ENCODE data around the gene GRPEL2.

The GRPEL2 gene

GRCh38 chr5:149345147-149345891 lies at the start of gene GRPEL2:
Gene GRPEL2 (plus strand): TSS chr5:149345499. CDS start chr5:149345540, 41 bp downstream.
- Histone ChIP-seq H3K27ac (ENCODE audit: low read depth, low read length) (peak within 1 kb of the TSS; percentile 51), H2AFZ (ENCODE audit: low read length, unreplicated experiment) (peak within 1 kb of the TSS; percentile 95), H3K4me3 (ENCODE audit: low read depth, low read length) (peak within 1 kb of the TSS; percentile 93), H3K4me1 (ENCODE audit: control insufficient read depth, insufficient read depth, low read length, unreplicated experiment) (peaks cover 13% of the 10 kb centered on the region), H3K36me3 (ENCODE audit: insufficient read depth, low read length) (peaks cover 13% of the 10 kb centered on the region), H3K27me3 (ENCODE audit: insufficient read depth, low read length) (no peaks in the 10 kb centered on the region), H3K79me2 (ENCODE audit: control insufficient read depth, insufficient read depth, low read length, unreplicated experiment) (peaks cover 30% of the 10 kb centered on the region)

GRCh38 chr5:149297340-149298025 lies 47.8 kb upstream of the GRPEL2 start:
- H2AFZ ChIP-seq (ENCODE audit: low read length, unreplicated experiment), result no peak overlapping the region
- no peak overlapping the region for H3K4me3 ChIP-seq (ENCODE audit: low read depth, low read length)
- H3K36me3 ChIP-seq (ENCODE audit: insufficient read depth, low read length), result no peaks in the 10 kb centered on the region
- no peak overlapping the region for H3K27ac ChIP-seq (ENCODE audit: low read depth, low read length)
- no peaks in the 10 kb centered on the region for H3K4me1 ChIP-seq (ENCODE audit: control insufficient read depth, insufficient read depth, low read length, unreplicated experiment)
- no peaks in the 10 kb centered on the region for H3K27me3 ChIP-seq (ENCODE audit: insufficient read depth, low read length)
- no peaks in the 10 kb centered on the region for H3K79me2 ChIP-seq (ENCODE audit: control insufficient read depth, insufficient read depth, low read length, unreplicated experiment)

GRCh38 chr5:149298163-149298562 lies 47.1 kb upstream of the GRPEL2 start:
- no peak overlapping the region for H2AFZ ChIP-seq (ENCODE audit: low read length, unreplicated experiment)
- H3K4me1 ChIP-seq (ENCODE audit: control insufficient read depth, insufficient read depth, low read length, unreplicated experiment), result no peaks in the 10 kb centered on the region
- no peak overlapping the region for H3K27ac ChIP-seq (ENCODE audit: low read depth, low read length)
- H3K27me3 ChIP-seq (ENCODE audit: insufficient read depth, low read length), result no peaks in the 10 kb centered on the region
- H3K36me3 ChIP-seq (ENCODE audit: insufficient read depth, low read length), result no peaks in the 10 kb centered on the region
- no peak overlapping the region for H3K4me3 ChIP-seq (ENCODE audit: low read depth, low read length)
- no peaks in the 10 kb centered on the region for H3K79me2 ChIP-seq (ENCODE audit: control insufficient read depth, insufficient read depth, low read length, unreplicated experiment)

DNA sequence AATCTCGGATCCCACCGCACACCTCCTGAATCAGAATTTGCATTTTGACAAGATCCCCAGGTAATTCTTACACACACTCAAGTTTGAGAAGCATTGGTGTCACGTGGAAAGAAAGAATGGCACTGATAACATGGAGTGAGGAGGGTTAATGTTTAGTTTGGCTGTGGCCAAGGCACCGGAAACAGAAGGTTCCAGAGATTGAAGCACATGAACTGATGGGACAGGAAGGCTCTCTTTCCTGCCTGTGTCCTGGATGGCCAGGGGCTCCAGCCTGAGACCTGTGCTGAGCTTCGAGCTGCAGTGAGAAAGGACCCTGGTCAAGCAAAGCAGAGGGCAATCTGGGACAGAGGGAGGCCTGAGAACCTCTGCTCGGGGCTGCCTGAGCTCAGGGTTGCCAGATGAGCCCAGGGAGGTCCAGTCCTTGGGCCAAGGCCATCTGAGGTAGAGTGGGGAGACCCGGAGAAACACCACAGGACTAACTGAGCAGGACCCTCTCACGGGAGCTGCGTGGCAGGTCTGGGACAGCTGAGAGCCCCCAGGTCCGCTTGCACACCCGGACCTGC lies 46.4 kb upstream of the GRPEL2 start:
- H2AFZ ChIP-seq (ENCODE audit: low read length, unreplicated experiment), result no peak overlapping the region
- H3K27ac ChIP-seq (ENCODE audit: low read depth, low read length), result no peak overlapping the region
- H3K27me3 ChIP-seq (ENCODE audit: insufficient read depth, low read length), result no peaks in the 10 kb centered on the region
- no peaks in the 10 kb centered on the region for H3K36me3 ChIP-seq (ENCODE audit: insufficient read depth, low read length)
- H3K4me1 ChIP-seq (ENCODE audit: control insufficient read depth, insufficient read depth, low read length, unreplicated experiment), result no peaks in the 10 kb centered on the region
- no peaks in the 10 kb centered on the region for H3K79me2 ChIP-seq (ENCODE audit: control insufficient read depth, insufficient read depth, low read length, unreplicated experiment)
- H3K4me3 ChIP-seq (ENCODE audit: low read depth, low read length), result no peak overlapping the region

DNA sequence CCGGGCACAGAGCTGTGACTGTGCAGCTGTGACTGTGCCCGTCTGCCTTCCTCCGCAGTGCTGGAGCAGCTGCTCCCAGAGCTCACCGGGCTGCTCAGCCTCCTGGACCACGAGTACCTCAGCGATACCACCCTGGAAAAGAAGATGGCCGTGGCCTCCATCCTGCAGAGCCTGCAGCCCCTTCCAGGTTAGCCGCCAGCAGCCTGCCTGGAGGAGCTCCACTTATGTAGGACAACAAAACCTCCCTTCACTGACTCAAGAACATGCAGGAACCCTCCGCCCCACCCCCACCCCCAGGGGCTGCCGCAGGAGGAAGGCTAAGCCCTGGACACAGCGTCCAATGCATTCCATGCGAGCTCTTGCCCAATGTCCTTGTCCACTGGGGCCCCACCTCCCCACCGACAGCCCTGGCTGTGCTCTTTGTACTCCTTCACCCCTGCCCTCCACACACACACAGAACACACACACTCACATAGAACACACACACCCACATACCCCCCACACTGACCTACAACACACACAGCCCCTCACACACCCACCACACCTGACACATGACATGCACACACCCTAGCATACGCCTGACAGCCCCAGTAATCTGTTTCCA lies 45.7 kb upstream of the GRPEL2 start:
- Histone ChIP-seq H3K4me3 (ENCODE audit: low read depth, low read length) (no peak overlapping the region), H2AFZ (ENCODE audit: low read length, unreplicated experiment) (no peak overlapping the region), H3K4me1 (ENCODE audit: control insufficient read depth, insufficient read depth, low read length, unreplicated experiment) (no peaks in the 10 kb centered on the region), H3K79me2 (ENCODE audit: control insufficient read depth, insufficient read depth, low read length, unreplicated experiment) (no peaks in the 10 kb centered on the region), H3K27ac (ENCODE audit: low read depth, low read length) (no peak overlapping the region), H3K36me3 (ENCODE audit: insufficient read depth, low read length) (no peaks in the 10 kb centered on the region), H3K27me3 (ENCODE audit: insufficient read depth, low read length) (no peaks in the 10 kb centered on the region)

DNA sequence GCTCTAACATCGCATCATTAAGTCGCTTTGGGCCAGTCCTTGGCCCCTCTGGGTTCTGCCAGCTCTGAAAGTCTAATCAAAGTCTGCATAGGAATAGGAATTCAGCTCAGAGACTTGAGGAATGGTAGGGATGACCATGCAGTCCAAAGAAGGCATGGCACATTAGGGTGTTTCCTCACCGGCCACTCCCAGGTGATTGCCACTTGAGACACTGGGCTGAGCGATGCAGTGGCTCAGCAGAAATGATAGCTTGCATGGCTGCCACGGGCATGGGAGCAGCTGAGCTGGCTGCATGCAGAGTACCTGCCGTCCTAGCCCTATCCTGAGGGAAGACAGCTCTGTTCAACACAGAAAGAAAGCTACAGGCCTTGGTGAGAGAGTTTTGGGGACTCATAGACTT lies 44.9 kb upstream of the GRPEL2 start:
- no peaks in the 10 kb centered on the region for H3K4me1 ChIP-seq (ENCODE audit: control insufficient read depth, insufficient read depth, low read length, unreplicated experiment)
- no peaks in the 10 kb centered on the region for H3K79me2 ChIP-seq (ENCODE audit: control insufficient read depth, insufficient read depth, low read length, unreplicated experiment)
- no peak overlapping the region for H3K27ac ChIP-seq (ENCODE audit: low read depth, low read length)
- H3K27me3 ChIP-seq (ENCODE audit: insufficient read depth, low read length), result no peaks in the 10 kb centered on the region
- no peak overlapping the region for H2AFZ ChIP-seq (ENCODE audit: low read length, unreplicated experiment)
- no peaks in the 10 kb centered on the region for H3K36me3 ChIP-seq (ENCODE audit: insufficient read depth, low read length)
- no peak overlapping the region for H3K4me3 ChIP-seq (ENCODE audit: low read depth, low read length)

- no peaks in the 10 kb centered on the region for H3K36me3 ChIP-seq (ENCODE audit: insufficient read depth, low read length)
- H3K27me3 ChIP-seq (ENCODE audit: insufficient read depth, low read length), result no peaks in the 10 kb centered on the region
- H3K4me1 ChIP-seq (ENCODE audit: control insufficient read depth, insufficient read depth, low read length, unreplicated experiment), result no peaks in the 10 kb centered on the region
- H2AFZ ChIP-seq (ENCODE audit: low read length, unreplicated experiment), result no peak overlapping the region
- no peaks in the 10 kb centered on the region for H3K79me2 ChIP-seq (ENCODE audit: control insufficient read depth, insufficient read depth, low read length, unreplicated experiment)
- no peak overlapping the region for H3K27ac ChIP-seq (ENCODE audit: low read depth, low read length)
- H3K4me3 ChIP-seq (ENCODE audit: low read depth, low read length), result no peak overlapping the region
These were observed 44.1 kb upstream of the GRPEL2 start for GRCh38 chr5:149301049-149301743.

GRCh38 chr5:149301744-149302380 lies 43.4 kb upstream of the GRPEL2 start:
- Histone ChIP-seq H2AFZ (ENCODE audit: low read length, unreplicated experiment) (no peak overlapping the region), H3K27me3 (ENCODE audit: insufficient read depth, low read length) (no peaks in the 10 kb centered on the region), H3K4me3 (ENCODE audit: low read depth, low read length) (no peak overlapping the region), H3K79me2 (ENCODE audit: control insufficient read depth, insufficient read depth, low read length, unreplicated experiment) (no peaks in the 10 kb centered on the region), H3K4me1 (ENCODE audit: control insufficient read depth, insufficient read depth, low read length, unreplicated experiment) (no peaks in the 10 kb centered on the region), H3K27ac (ENCODE audit: low read depth, low read length) (no peak overlapping the region), H3K36me3 (ENCODE audit: insufficient read depth, low read length) (no peaks in the 10 kb centered on the region)

- H3K4me3 ChIP-seq (ENCODE audit: low read depth, low read length), result no peak overlapping the region
- no peaks in the 10 kb centered on the region for H3K36me3 ChIP-seq (ENCODE audit: insufficient read depth, low read length)
- H3K4me1 ChIP-seq (ENCODE audit: control insufficient read depth, insufficient read depth, low read length, unreplicated experiment), result no peaks in the 10 kb centered on the region
- no peaks in the 10 kb centered on the region for H3K27me3 ChIP-seq (ENCODE audit: insufficient read depth, low read length)
- no peak overlapping the region for H2AFZ ChIP-seq (ENCODE audit: low read length, unreplicated experiment)
- H3K27ac ChIP-seq (ENCODE audit: low read depth, low read length), result no peak overlapping the region
- no peaks in the 10 kb centered on the region for H3K79me2 ChIP-seq (ENCODE audit: control insufficient read depth, insufficient read depth, low read length, unreplicated experiment)
These were observed 42.7 kb upstream of the GRPEL2 start for GRCh38 chr5:149302641-149303040.

DNA sequence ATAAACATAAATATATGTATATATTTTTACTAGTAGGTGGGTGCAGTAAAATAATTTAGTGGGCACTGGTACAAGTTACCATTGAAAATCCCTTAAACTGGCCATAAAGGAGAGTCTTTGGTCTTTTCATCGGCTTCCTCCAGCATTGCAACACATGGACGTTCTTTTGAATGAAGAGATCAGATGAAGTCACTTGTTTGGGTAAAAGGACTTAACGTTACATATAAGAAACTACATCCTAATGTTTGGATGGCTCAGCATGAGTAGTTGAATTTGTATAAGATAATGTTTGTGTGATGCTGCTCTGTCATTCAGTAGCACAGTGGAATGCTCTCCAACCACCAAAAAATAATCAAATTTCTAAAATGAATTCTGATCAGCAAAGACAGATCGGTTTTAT lies 42.1 kb upstream of the GRPEL2 start:
- H3K27ac ChIP-seq (ENCODE audit: low read depth, low read length), result no peak overlapping the region
- H3K4me1 ChIP-seq (ENCODE audit: control insufficient read depth, insufficient read depth, low read length, unreplicated experiment), result no peaks in the 10 kb centered on the region
- H3K4me3 ChIP-seq (ENCODE audit: low read depth, low read length), result no peak overlapping the region
- no peaks in the 10 kb centered on the region for H3K27me3 ChIP-seq (ENCODE audit: insufficient read depth, low read length)
- H3K36me3 ChIP-seq (ENCODE audit: insufficient read depth, low read length), result no peaks in the 10 kb centered on the region
- no peaks in the 10 kb centered on the region for H3K79me2 ChIP-seq (ENCODE audit: control insufficient read depth, insufficient read depth, low read length, unreplicated experiment)
- H2AFZ ChIP-seq (ENCODE audit: low read length, unreplicated experiment), result no peak overlapping the region

All from ACC112 (cell line).